HepG2 (cell line): Measurements from ENCODE around the gene PTPRM. TPM values are rescaled to one million over a fixed set of nuclear protein-coding genes. Genes with fewer than 3 reads are reported as not detected.

Source experiments
- ATAC-seq: fragments of 200-7000 bp; cut with Tn5 transposase; 3 replicates; pipeline ENCODE4 v1.9.1; 2020; ENCODE audit warnings: mild to moderate bottlenecking, moderate library complexity
- BruUV-seq: library from RNA; stranded (reverse); fragments of 400-500 nt; replicated peaks from 2 replicates; lab custom pipeline; 2021; lab: Mats Ljungman, UMichigan
- CTCF ChIA-PET: fragments of 300-600 bp; formaldehyde crosslinking; extraction: SDS; loops from one replicate; lab custom pipeline; 2021; ENCODE audit warnings: low total read pairs, inconsistent platforms, low intra/inter-chr PET ratio; lab: Yijun Ruan, JAX
- POLR2A ChIA-PET: fragments of 350-600 bp; sonication (Branson Sonifier 250); formaldehyde crosslinking; loops from one replicate; lab custom pipeline; 2020; ENCODE audit warnings: antibody characterized with exemption, inconsistent platforms; lab: Yijun Ruan, JAX
- DNase-seq: peaks from one replicate; pipeline ENCODE4 v3.0.0-alpha.2; 2015; ENCODE audit warnings: low spot score
- FAIRE-seq: peaks from 3 replicates; lab custom pipeline; 2011; peaks lifted over from hg19 to GRCh38; lab: Jason Lieb, UNC
- H2AFZ ChIP-seq: one replicate; pipeline ENCODE4 v1.6.1; 2011; ENCODE audit warnings: low read length, inconsistent platforms
- H3K27ac ChIP-seq: fragments of 300-600 bp; 3 replicates; pipeline ENCODE4 v1.8.0; 2011; ENCODE audit warnings: mixed run types, mild to moderate bottlenecking, mixed read lengths, low read length, inconsistent platforms; ENCODE audit not compliant: insufficient read depth; ENCODE audit errors: extremely low read length
- H3K27me3 ChIP-seq, 2 experiments: fragments of 200-600 bp in 1 of 2; 2 replicates in 1 of 2; 3 replicates in 1 of 2; pipeline versions ENCODE4 v1.6.0 to v1.8.0; 2011; ENCODE audit warnings: low read length in 2 of 2, mild to moderate bottlenecking in 2 of 2, moderate library complexity in 2 of 2, inconsistent platforms in 1 of 2; ENCODE audit not compliant: insufficient read depth in 2 of 2, control insufficient read depth in 1 of 2
- H3K36me3 ChIP-seq, 2 experiments: fragments of 200-600 bp in 1 of 2; replicated peaks in 1 of 2; 2 replicates in 1 of 2; 3 replicates in 1 of 2; pipeline versions ENCODE4 v1.5.1 to v1.8.0; 2011; ENCODE audit warnings: low read length in 2 of 2, inconsistent platforms in 1 of 2; ENCODE audit not compliant: insufficient read depth in 2 of 2, control insufficient read depth in 1 of 2
- H3K4me1 ChIP-seq: 2 replicates; pipeline ENCODE4 v1.5.1; 2012; ENCODE audit warnings: low read length, inconsistent platforms; ENCODE audit not compliant: insufficient read depth
- H3K4me2 ChIP-seq: 2 replicates; pipeline ENCODE4 v1.6.0; 2011; ENCODE audit warnings: low read depth, low read length, inconsistent platforms
- H3K4me3 ChIP-seq, 3 experiments: fragments of 200-600 bp in 1 of 3; sonication (generic), shearing (Covaris generic) in 1 of 3; replicated peaks in 1 of 3; 2 replicates each; pipeline ENCODE4 v1.5.1; 2011 to 2016; ENCODE audit warnings: low read length in 3 of 3, inconsistent platforms in 2 of 3, low read depth in 2 of 3, mild to moderate bottlenecking in 2 of 3, control low read depth in 1 of 3, mixed read lengths in 1 of 3; ENCODE audit not compliant: insufficient read depth in 1 of 3
- H3K79me2 ChIP-seq: one replicate; pipeline ENCODE4 v1.6.1; 2011; ENCODE audit warnings: low read length, inconsistent platforms; ENCODE audit not compliant: insufficient read depth
- H3K9ac ChIP-seq: 2 replicates; pipeline ENCODE4 v1.6.0; 2011; ENCODE audit warnings: mild to moderate bottlenecking, low read depth, low read length, inconsistent platforms; ENCODE audit not compliant: insufficient read depth
- H3K9me3 ChIP-seq: 2 replicates; pipeline ENCODE4 v1.5.1; 2012; ENCODE audit warnings: mild to moderate bottlenecking, low read length
- H4K20me1 ChIP-seq: 2 replicates; pipeline ENCODE4 v1.6.0; 2011; ENCODE audit warnings: inconsistent platforms, mild to moderate bottlenecking, low read length, moderate library complexity; ENCODE audit not compliant: insufficient read depth
- DPF2 ChIP-seq: sonication (generic); formaldehyde crosslinking; IDR thresholded peaks from 2 replicates; pipeline ENCODE4 v1.4.0; 2020; ENCODE audit warnings: mild to moderate bottlenecking, low read depth, missing genetic modification reagents, borderline replicate concordance
- GATA4 ChIP-seq: sonication (generic); IDR thresholded peaks from 2 replicates; pipeline ENCODE4 v1.6.1; 2016; ENCODE audit warnings: antibody characterized with exemption, low read depth, borderline replicate concordance
- HHEX ChIP-seq: IDR thresholded peaks from 2 replicates; pipeline ENCODE4 v1.6.1; 2016; ENCODE audit warnings: control low read depth
- KAT2B ChIP-seq: fragments of 150-350 bp; IDR thresholded peaks from 2 replicates; pipeline ENCODE4 v1.6.1; 2014; ENCODE audit warnings: low read depth, low read length, borderline replicate concordance
- KLF11 ChIP-seq: IDR thresholded peaks from 2 replicates; pipeline ENCODE4 v1.6.1; 2016; ENCODE audit warnings: missing compliant biosample characterization
- MAZ ChIP-seq, 2 experiments: sonication (generic) in 1 of 2; formaldehyde crosslinking in 1 of 2; IDR thresholded peaks; 2 replicates each; pipeline versions ENCODE4 v1.5.0 to v1.6.1; 2012 to 2020; ENCODE audit warnings: low read depth in 2 of 2, mild to moderate bottlenecking in 2 of 2, borderline replicate concordance in 1 of 2, improper control_type of control experiment in 1 of 2, low read length in 1 of 2, missing genetic modification reagents in 1 of 2, moderate library complexity in 1 of 2
- NR1H2 ChIP-seq: sonication (generic); formaldehyde crosslinking; IDR thresholded peaks from 2 replicates; pipeline ENCODE4 v1.8.1; 2022; ENCODE audit warnings: low read depth, missing genetic modification reagents, borderline replicate concordance
- ONECUT2 ChIP-seq: sonication (generic); formaldehyde crosslinking; IDR thresholded peaks from 2 replicates; pipeline ENCODE4 v1.4.0; 2020; ENCODE audit warnings: missing genetic modification reagents
- SOX13 ChIP-seq, 3 experiments: fragments of 450-650 bp in 1 of 3; sonication (generic) in 1 of 3; formaldehyde crosslinking in 1 of 3; IDR thresholded peaks in 2 of 3; conservative IDR thresholded peaks in 1 of 3; 2 replicates each; pipeline versions ENCODE4 v1.5.0 to v1.6.1; 2016 to 2020; ENCODE audit warnings: antibody characterized with exemption in 1 of 3, mild to moderate bottlenecking in 1 of 3, missing compliant biosample characterization in 1 of 3, missing genetic modification reagents in 1 of 3, moderate library complexity in 1 of 3
- STAG1 ChIP-seq: sonication (generic); formaldehyde crosslinking; IDR thresholded peaks from 2 replicates; pipeline ENCODE4 v1.4.0; 2020; ENCODE audit warnings: missing genetic modification reagents
- ZNF10 ChIP-seq: sonication (generic); formaldehyde crosslinking; IDR thresholded peaks from 2 replicates; pipeline ENCODE4 v1.4.0; 2020; ENCODE audit warnings: mild to moderate bottlenecking, low read depth, missing genetic modification reagents, borderline replicate concordance
- ZNF264 ChIP-seq: sonication (generic); formaldehyde crosslinking; IDR thresholded peaks from 2 replicates; pipeline ENCODE4 v1.4.0; 2020; ENCODE audit warnings: missing genetic modification reagents
- ZNF619 ChIP-seq: sonication (generic); formaldehyde crosslinking; IDR thresholded peaks from 2 replicates; pipeline ENCODE4 v1.4.0; 2020; ENCODE audit warnings: mild to moderate bottlenecking, missing genetic modification reagents
- ZNF670 ChIP-seq: sonication (generic); formaldehyde crosslinking; IDR thresholded peaks from 2 replicates; pipeline ENCODE4 v1.8.0; 2022; ENCODE audit warnings: mild to moderate bottlenecking, missing genetic modification reagents, borderline replicate concordance
- WGBS: methylation state at CpG from one replicate; pipeline ENCODE4 v1.1.6; 2017; ENCODE audit warnings: low lambda C conversion rate; 5-methylcytosine and 5-hydroxymethylcytosine counted together
- in situ Hi-C: cut with HindIII; loops from 2 replicates; pipeline ENCODE4 v1.10.0; 2017; ENCODE audit warnings: low pct_unique_long_range_greater_than_20kb; ENCODE audit not compliant: extremely low pct_ligation_motif_present
- intact Hi-C: fragments of 100-400 bp; cut with micrococcal nuclease; formaldehyde crosslinking; loops from one replicate; pipeline ENCODE4 v1.10.0; 2022; ENCODE audit not compliant: unreplicated experiment
- polyA plus RNA-seq, 8 experiments: library from polyadenylated mRNA; depleted of rRNA in 3 of 8; stranded (reverse) in 7 of 8; unstranded in 1 of 8; fragments of >200 nt; fragmentation: Illumina TruSeq in 4 of 8; extraction: Trizol in 4 of 8; gene quantifications; 2 replicates each; pipeline versions ENCODE4 v1.2.1 to v1.2.3, GENCODE V29; 2011 to 2016; ENCODE audit warnings: low read depth in 4 of 8, missing spikeins in 1 of 8, mixed read lengths in 1 of 8; ENCODE audit not compliant: insufficient read depth in 1 of 8
- total RNA-seq, 5 experiments: library from RNA; depleted of rRNA; stranded (reverse); fragments of >200 nt; fragmentation: Illumina TruSeq; extraction: Trizol; gene quantifications; 2 replicates each; pipeline ENCODE4 v1.2.3, GENCODE V29; 2016; ENCODE audit warnings: low read depth in 1 of 5
- TF ChIP-seq, protein P1 (sequence below): sonication (generic); formaldehyde crosslinking; IDR thresholded peaks from 2 replicates; pipeline ENCODE4 v1.4.0; 2020; ENCODE audit warnings: mild to moderate bottlenecking, missing genetic modification reagents
- TF ChIP-seq, protein P2 (sequence below): sonication (generic); formaldehyde crosslinking; IDR thresholded peaks from 2 replicates; pipeline ENCODE4 v1.4.0; 2020; ENCODE audit warnings: missing genetic modification reagents, mild to moderate bottlenecking, borderline replicate concordance

The PTPRM gene
- total and polyA plus RNA-seq, 2 of the 13 experiments (the other 11 are each of a cell fraction or from before 2014, with no cell fraction given) = 12.6 to 108 TPM

DNA sequence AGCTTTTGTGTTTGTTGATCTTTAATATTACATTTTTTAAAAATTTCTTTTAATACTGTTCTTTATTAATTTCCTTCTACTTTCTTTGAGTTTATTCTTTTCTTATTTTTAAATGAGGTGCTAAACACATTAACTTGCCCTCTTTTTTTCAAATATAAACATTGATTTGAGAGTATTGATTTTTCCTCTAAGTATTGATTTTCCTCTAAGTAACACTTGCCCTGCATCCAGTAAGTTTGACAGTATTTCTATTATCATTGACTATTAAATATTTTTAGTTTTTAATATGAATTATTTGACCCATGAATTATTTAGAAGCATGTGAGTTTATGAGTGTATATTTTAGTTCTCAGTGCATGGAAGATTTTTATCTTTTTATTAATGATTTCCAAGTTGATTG lies 705.1 kb downstream of the PTPRM start:
- intact Hi-C loops = no loop called here
- H3K4me3 ChIP-seq = no peak overlapping the region
- H3K27me3 ChIP-seq = no peaks in the 10 kb centered on the region
- H3K9ac ChIP-seq = no peak overlapping the region
- DNase-seq (no peak), FAIRE-seq (no peak), ATAC-seq (no peak)
- H4K20me1 ChIP-seq = no peaks in the 10 kb centered on the region
- POLR2A ChIA-PET = no interaction called here
- TF ChIP-seq KAT2B = peak; percentile 99
- TF ChIP-seq ONECUT2 (CRISPR knock-in tag) = peak; percentile 75; the same call in 1 of the 2 replicates
- no peak for TF ChIP-seq SOX13 (IDR thresholded peaks at IDR 0.05)
- TF ChIP-seq SOX13 (CRISPR knock-in tag; conservative IDR thresholded peaks at IDR 0.05 in 1 of 2, IDR thresholded peaks at IDR 0.05 in 1 of 2) = no peak
- no peak for TF ChIP-seq GATA4
- no peaks in the 10 kb centered on the region for H3K79me2 ChIP-seq
- no peaks in the 10 kb centered on the region for H3K36me3 ChIP-seq
- H3K9me3 ChIP-seq = no peaks in the 10 kb centered on the region
- H2AFZ ChIP-seq = no peak overlapping the region
- no peaks in the 10 kb centered on the region for H3K4me1 ChIP-seq
- no peak overlapping the region for H3K4me2 ChIP-seq
- in situ Hi-C loops = no loop called here
- CTCF ChIA-PET = no interaction called here
- H3K27ac ChIP-seq = no peak overlapping the region
- no TSS peak for BruUV-seq

GRCh38 chr18:8274370-8274769 lies 707.3 kb downstream of the PTPRM start:
- no peaks in the 10 kb centered on the region for H3K79me2 ChIP-seq
- TF ChIP-seq ZNF619 (CRISPR knock-in tag) (no peak), STAG1 (CRISPR knock-in tag) (no peak), NR1H2 (CRISPR knock-in tag) (no peak), ZNF670 (CRISPR knock-in tag) (no peak), HHEX (CRISPR knock-in tag) (no peak), ZNF10 (CRISPR knock-in tag) (no peak), DPF2 (CRISPR knock-in tag) (no peak), MAZ (IDR thresholded peaks at IDR 0.05; ENCODE audit: borderline replicate concordance, low read depth, low read length) (no peak), MAZ (CRISPR knock-in tag; IDR thresholded peaks at IDR 0.05; ENCODE audit: low read depth) (no peak), ONECUT2 (CRISPR knock-in tag) (no peak), KLF11 (CRISPR knock-in tag) (no peak), ZNF264 (CRISPR knock-in tag) (no peak)
- TF ChIP-seq, protein P1, sequence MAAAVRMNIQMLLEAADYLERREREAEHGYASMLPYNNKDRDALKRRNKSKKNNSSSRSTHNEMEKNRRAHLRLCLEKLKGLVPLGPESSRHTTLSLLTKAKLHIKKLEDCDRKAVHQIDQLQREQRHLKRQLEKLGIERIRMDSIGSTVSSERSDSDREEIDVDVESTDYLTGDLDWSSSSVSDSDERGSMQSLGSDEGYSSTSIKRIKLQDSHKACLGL (CRISPR knock-in tag) = no peak
- TF ChIP-seq, protein P2, sequence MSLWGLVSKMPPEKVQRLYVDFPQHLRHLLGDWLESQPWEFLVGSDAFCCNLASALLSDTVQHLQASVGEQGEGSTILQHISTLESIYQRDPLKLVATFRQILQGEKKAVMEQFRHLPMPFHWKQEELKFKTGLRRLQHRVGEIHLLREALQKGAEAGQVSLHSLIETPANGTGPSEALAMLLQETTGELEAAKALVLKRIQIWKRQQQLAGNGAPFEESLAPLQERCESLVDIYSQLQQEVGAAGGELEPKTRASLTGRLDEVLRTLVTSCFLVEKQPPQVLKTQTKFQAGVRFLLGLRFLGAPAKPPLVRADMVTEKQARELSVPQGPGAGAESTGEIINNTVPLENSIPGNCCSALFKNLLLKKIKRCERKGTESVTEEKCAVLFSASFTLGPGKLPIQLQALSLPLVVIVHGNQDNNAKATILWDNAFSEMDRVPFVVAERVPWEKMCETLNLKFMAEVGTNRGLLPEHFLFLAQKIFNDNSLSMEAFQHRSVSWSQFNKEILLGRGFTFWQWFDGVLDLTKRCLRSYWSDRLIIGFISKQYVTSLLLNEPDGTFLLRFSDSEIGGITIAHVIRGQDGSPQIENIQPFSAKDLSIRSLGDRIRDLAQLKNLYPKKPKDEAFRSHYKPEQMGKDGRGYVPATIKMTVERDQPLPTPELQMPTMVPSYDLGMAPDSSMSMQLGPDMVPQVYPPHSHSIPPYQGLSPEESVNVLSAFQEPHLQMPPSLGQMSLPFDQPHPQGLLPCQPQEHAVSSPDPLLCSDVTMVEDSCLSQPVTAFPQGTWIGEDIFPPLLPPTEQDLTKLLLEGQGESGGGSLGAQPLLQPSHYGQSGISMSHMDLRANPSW (CRISPR knock-in tag) = no peak

More at GRCh38 chr18:8274370-8274769, 707.3 kb downstream of the PTPRM start:
- FAIRE-seq (no peak), ATAC-seq (no peak), DNase-seq (no peak)
- intact Hi-C loops (no loop called here), in situ Hi-C loops (no loop called here)
- H3K27ac ChIP-seq = no peak overlapping the region
- ChIA-PET CTCF (no interaction called here), POLR2A (no interaction called here)
- H3K36me3 ChIP-seq = no peaks in the 10 kb centered on the region
- H4K20me1 ChIP-seq = no peaks in the 10 kb centered on the region
- BruUV-seq = no TSS peak
- no peaks in the 10 kb centered on the region for H3K9me3 ChIP-seq
- H2AFZ ChIP-seq = no peak overlapping the region
- no peaks in the 10 kb centered on the region for H3K27me3 ChIP-seq
- H3K4me3 ChIP-seq = no peak overlapping the region
- 100% methylated on average over 1 of the region's 1 CpG for WGBS
- no peaks in the 10 kb centered on the region for H3K4me1 ChIP-seq
- no peak overlapping the region for H3K4me2 ChIP-seq
- no peak overlapping the region for H3K9ac ChIP-seq
